Ishikawa (cell line): ENCODE data around the gene PLCD3.

ENCODE experiments used
- CEBPB ChIP-seq: IDR thresholded peaks from 2 replicates; pipeline ENCODE4 v1.6.1; 2012
- CREB1 ChIP-seq: IDR thresholded peaks from 2 replicates; pipeline ENCODE4 v1.6.1; 2012; ENCODE audit warnings: low read depth
- EGR1 ChIP-seq: IDR thresholded peaks from 2 replicates; pipeline ENCODE4 v1.6.1; 2012
- EP300 ChIP-seq: IDR thresholded peaks from 2 replicates; pipeline ENCODE4 v1.6.1; 2012; ENCODE audit warnings: borderline replicate concordance
- FOXM1 ChIP-seq: IDR thresholded peaks from 2 replicates; pipeline ENCODE4 v1.6.1; 2012; ENCODE audit warnings: low read depth, borderline replicate concordance
- MAX ChIP-seq: IDR thresholded peaks from 2 replicates; pipeline ENCODE4 v1.6.1; 2012
- NFIC ChIP-seq: IDR thresholded peaks from 2 replicates; pipeline ENCODE4 v1.6.1; 2012
- RAD21 ChIP-seq: IDR thresholded peaks from 2 replicates; pipeline ENCODE4 v1.6.1; 2012; ENCODE audit warnings: low read depth
- REST ChIP-seq: IDR thresholded peaks from 2 replicates; pipeline ENCODE4 v1.6.1; 2012; ENCODE audit warnings: low read depth, mild to moderate bottlenecking
- TAF1 ChIP-seq: IDR thresholded peaks from 2 replicates; pipeline ENCODE4 v1.6.1; 2012; ENCODE audit warnings: low read depth, mild to moderate bottlenecking
- TCF12 ChIP-seq: IDR thresholded peaks from 2 replicates; pipeline ENCODE4 v1.6.1; 2012; ENCODE audit warnings: low read depth
- TEAD4 ChIP-seq: IDR thresholded peaks from 2 replicates; pipeline ENCODE4 v1.6.1; 2012
- YY1 ChIP-seq: IDR thresholded peaks from 2 replicates; pipeline ENCODE4 v1.6.1; 2012; ENCODE audit warnings: low read depth
- ZBTB7A ChIP-seq: IDR thresholded peaks from 2 replicates; pipeline ENCODE4 v1.6.1; 2012; ENCODE audit warnings: low read depth
- TF ChIP-seq, protein P1 (sequence below): IDR thresholded peaks from 2 replicates; pipeline ENCODE4 v1.6.1; 2012

PLCD3 gene

GRCh38 chr17:45073414-45074070 lies 58.8 kb downstream of the PLCD3 start:
- TF ChIP-seq TCF12 = no peak
- TF ChIP-seq RAD21 = no peak
- TF ChIP-seq MAX = no peak
- no peak for TF ChIP-seq EP300
- TF ChIP-seq ZBTB7A = no peak
- peak; percentile 28; the same call in 1 of the 2 replicates for TF ChIP-seq CEBPB
- TF ChIP-seq EGR1 = no peak

GRCh38 chr17:45070809-45071208 lies 61.5 kb downstream of the PLCD3 start:
- TF ChIP-seq TEAD4 = no peak
- no peak for TF ChIP-seq RAD21
- no peak for TF ChIP-seq YY1
- TF ChIP-seq REST = no peak
- no peak for TF ChIP-seq FOXM1
- no peak for TF ChIP-seq NFIC
- TF ChIP-seq, protein P1, sequence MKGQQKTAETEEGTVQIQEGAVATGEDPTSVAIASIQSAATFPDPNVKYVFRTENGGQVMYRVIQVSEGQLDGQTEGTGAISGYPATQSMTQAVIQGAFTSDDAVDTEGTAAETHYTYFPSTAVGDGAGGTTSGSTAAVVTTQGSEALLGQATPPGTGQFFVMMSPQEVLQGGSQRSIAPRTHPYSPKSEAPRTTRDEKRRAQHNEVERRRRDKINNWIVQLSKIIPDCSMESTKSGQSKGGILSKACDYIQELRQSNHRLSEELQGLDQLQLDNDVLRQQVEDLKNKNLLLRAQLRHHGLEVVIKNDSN = no peak

DNA sequence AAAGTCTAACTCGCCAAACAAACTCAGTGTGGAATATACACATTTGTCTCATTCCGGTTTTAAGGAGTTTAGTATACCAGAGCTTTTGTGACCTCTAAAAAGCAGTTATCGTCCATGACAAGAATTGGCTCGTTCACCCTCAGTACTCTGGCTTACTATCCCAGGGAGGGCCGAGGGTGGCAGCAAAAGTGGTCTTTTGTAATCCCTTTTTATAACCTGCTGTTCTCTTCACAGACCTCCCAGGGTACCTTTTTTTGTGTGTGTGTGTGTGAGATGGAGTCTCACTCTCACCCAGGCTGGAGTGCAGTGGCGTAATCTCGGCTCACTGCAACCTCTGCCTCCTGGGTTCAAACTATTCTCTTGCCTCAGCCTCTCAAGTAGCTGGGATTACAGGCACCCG lies 62.3 kb downstream of the PLCD3 start:
- TF ChIP-seq FOXM1 (no peak), TCF12 (no peak), TEAD4 (no peak), TAF1 (no peak), RAD21 (no peak), CREB1 (no peak)

GRCh38 chr17:45067637-45068036 lies 64.7 kb downstream of the PLCD3 start:
- TF ChIP-seq TEAD4 = no peak
- no peak for TF ChIP-seq EGR1
- TF ChIP-seq ZBTB7A = no peak
- no peak for TF ChIP-seq RAD21
- TF ChIP-seq FOXM1 = no peak
- no peak for TF ChIP-seq NFIC
- no peak for TF ChIP-seq MAX
- no peak for TF ChIP-seq YY1
- TF ChIP-seq CREB1 = no peak
- TF ChIP-seq, protein P1 = no peak
- TF ChIP-seq REST = no peak
- TF ChIP-seq TAF1 = no peak

DNA sequence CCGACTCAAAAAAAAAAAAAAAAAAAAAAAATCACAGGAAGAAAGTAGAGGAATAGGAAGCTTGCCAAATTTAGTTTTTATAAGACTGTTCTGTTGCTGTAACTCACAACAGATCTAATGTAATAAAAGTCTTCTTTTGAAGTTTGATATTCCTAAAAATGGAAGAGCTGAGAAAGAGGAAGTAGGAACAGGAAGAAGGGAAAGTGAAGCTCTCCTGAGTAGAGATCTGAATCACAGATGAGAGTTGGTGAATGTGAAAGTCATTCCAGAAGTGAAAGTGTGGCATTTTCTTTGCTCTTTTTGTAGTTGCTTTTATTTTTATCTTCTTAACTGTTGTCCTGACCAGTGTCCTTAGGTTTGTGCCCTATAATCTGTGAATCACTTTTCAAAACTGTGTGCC lies 69.1 kb downstream of the PLCD3 start:
- TF ChIP-seq ZBTB7A (no peak), YY1 (no peak), CEBPB (no peak), TCF12 (no peak), CREB1 (no peak), MAX (no peak), RAD21 (no peak), NFIC (no peak), TEAD4 (no peak), REST (no peak), EP300 (no peak), FOXM1 (no peak), EGR1 (no peak), TAF1 (no peak)
- TF ChIP-seq, protein P1 = no peak
